Endothelial cell of umbilical vein (primary cell): Measurements from ENCODE around the gene PAAF1. TPM values are rescaled to one million over a fixed set of nuclear protein-coding genes. Genes with fewer than 3 reads are reported as not detected.

Experiments
- BruUV-seq: library from RNA; stranded (reverse); fragments of 400-500 nt; replicated peaks from 2 replicates; lab custom pipeline; 2021; lab: Mats Ljungman, UMichigan
- CTCF ChIA-PET: fragments of 300-600, 350-600 bp; sonication (Branson Sonifier 250); formaldehyde crosslinking; loops from one replicate; lab custom pipeline; 2021; ENCODE audit warnings: antibody characterized with exemption, inconsistent platforms; lab: Charles Lee
- POLR2A ChIA-PET: fragments of 300-600, 350-600 bp; sonication (Branson Sonifier 250); formaldehyde crosslinking; loops from one replicate; lab custom pipeline; 2021; ENCODE audit warnings: antibody characterized with exemption, inconsistent platforms; lab: Charles Lee
- DNase-seq: peaks from one replicate; pipeline ENCODE4 v3.0.0-alpha.2; 2011; ENCODE audit warnings: low read depth, low spot score
- FAIRE-seq: peaks from 2 replicates; lab custom pipeline; 2011; peaks lifted over from hg19 to GRCh38; lab: Jason Lieb, UNC
- H2AFZ ChIP-seq: 2 replicates; pipeline ENCODE4 v1.6.0; 2012; ENCODE audit warnings: low read depth, low read length, control low read depth, inconsistent platforms
- H3K27ac ChIP-seq: 2 replicates; pipeline ENCODE4 v1.5.1; 2011; ENCODE audit warnings: low read depth, mild to moderate bottlenecking, control low read depth, low read length, moderate library complexity; ENCODE audit not compliant: insufficient read depth
- H3K27me3 ChIP-seq, 2 experiments: 2 replicates each; pipeline versions ENCODE4 v1.6.0 to v1.6.1; 2011; ENCODE audit warnings: low read length in 2 of 2, mixed read lengths in 1 of 2; ENCODE audit not compliant: control insufficient read depth in 2 of 2, insufficient read depth in 2 of 2
- H3K36me3 ChIP-seq, 2 experiments: 2 replicates in 1 of 2; 3 replicates in 1 of 2; pipeline ENCODE4 v1.5.1; 2011; ENCODE audit warnings: low read length in 2 of 2, mild to moderate bottlenecking in 1 of 2, moderate library complexity in 1 of 2; ENCODE audit not compliant: control insufficient read depth in 2 of 2, insufficient read depth in 2 of 2; ENCODE audit errors: extremely low read depth in 1 of 2
- H3K4me1 ChIP-seq: 3 replicates; pipeline ENCODE4 v1.5.1; 2011; ENCODE audit warnings: mild to moderate bottlenecking, low read length; ENCODE audit not compliant: control insufficient read depth, insufficient read depth; ENCODE audit errors: extremely low read depth
- H3K4me2 ChIP-seq: 2 replicates; pipeline ENCODE4 v1.6.1; 2011; ENCODE audit warnings: low read length, control low read depth, mixed read lengths; ENCODE audit not compliant: insufficient read depth
- H3K4me3 ChIP-seq, 3 experiments: fragments of 200-600 bp in 1 of 3; sonication (generic), shearing (Covaris generic) in 1 of 3; replicated peaks in 1 of 3; 2 replicates each; pipeline ENCODE4 v1.5.1; 2011 to 2016; ENCODE audit warnings: control low read depth in 3 of 3, low read length in 3 of 3, mild to moderate bottlenecking in 2 of 3, inconsistent platforms in 1 of 3, low read depth in 1 of 3, moderate library complexity in 1 of 3; ENCODE audit not compliant: insufficient read depth in 1 of 3
- H3K79me2 ChIP-seq: 2 replicates; pipeline ENCODE4 v1.6.0; 2012; ENCODE audit warnings: low read length, inconsistent platforms; ENCODE audit not compliant: control insufficient read depth, insufficient read depth
- H3K9ac ChIP-seq: replicated peaks from 2 replicates; pipeline ENCODE3; 2011; ENCODE audit warnings: low read length, control low read depth; ENCODE audit not compliant: insufficient read depth; ENCODE audit errors: extremely low read depth
- H3K9me1 ChIP-seq: replicated peaks from 3 replicates; pipeline ENCODE4 v1.6.0; 2011; ENCODE audit warnings: mild to moderate bottlenecking, low read length; ENCODE audit not compliant: control insufficient read depth, insufficient read depth; ENCODE audit errors: extremely low read depth
- H3K9me3 ChIP-seq: replicated peaks from 2 replicates; pipeline ENCODE4 v1.5.1; 2012; ENCODE audit warnings: low read length, inconsistent platforms; ENCODE audit not compliant: control insufficient read depth, insufficient read depth
- H4K20me1 ChIP-seq: replicated peaks from 2 replicates; pipeline ENCODE3; 2011; ENCODE audit warnings: mild to moderate bottlenecking, low read length; ENCODE audit not compliant: control insufficient read depth, insufficient read depth; ENCODE audit errors: extremely low read depth
- CTCF ChIP-seq, 2 donors: IDR thresholded peaks; 1 replicate in 1 of 2; 2 replicates in 1 of 2; pipeline ENCODE4 v1.5.1; 2011; ENCODE audit warnings: low read length in 2 of 2, mild to moderate bottlenecking in 2 of 2, moderate library complexity in 2 of 2, control low read depth in 1 of 2, inconsistent platforms in 1 of 2, low read depth in 1 of 2; ENCODE audit not compliant: insufficient read depth in 1 of 2; ENCODE audit errors: extremely low read depth in 1 of 2
- EZH2 ChIP-seq: IDR thresholded peaks from 2 replicates; pipeline ENCODE4 v1.6.1; 2012; ENCODE audit warnings: borderline replicate concordance, low read depth, mild to moderate bottlenecking, moderate library complexity, low read length, inconsistent platforms; ENCODE audit not compliant: severe bottlenecking
- FOS ChIP-seq: IDR thresholded peaks from 2 replicates; pipeline ENCODE4 v1.6.1; 2011; ENCODE audit warnings: mild to moderate bottlenecking, low read length, moderate library complexity, borderline replicate concordance; ENCODE audit not compliant: insufficient read depth
- GATA2 ChIP-seq: IDR thresholded peaks from 2 replicates; pipeline ENCODE4 v1.7.0; 2011; ENCODE audit warnings: low read depth, mild to moderate bottlenecking, moderate library complexity, mixed read lengths, low read length; ENCODE audit not compliant: insufficient read length, insufficient read depth
- JUN ChIP-seq: IDR thresholded peaks from 2 replicates; pipeline ENCODE4 v1.6.1; 2011; ENCODE audit warnings: borderline replicate concordance, low read depth; ENCODE audit not compliant: insufficient read length, insufficient read depth
- MYC ChIP-seq: IDR thresholded peaks from one replicate; pipeline ENCODE4 v1.6.1; 2011; ENCODE audit warnings: mild to moderate bottlenecking, low read depth, low read length
- POLR2A ChIP-seq: IDR thresholded peaks from 2 replicates; pipeline ENCODE4 v1.6.1; 2012; ENCODE audit warnings: low read depth, mild to moderate bottlenecking, control low read depth, low read length
- POLR2AphosphoS5 ChIP-seq: IDR thresholded peaks from 2 replicates; pipeline ENCODE4 v1.6.1; 2012; ENCODE audit warnings: low read depth, mild to moderate bottlenecking, control low read depth, low read length, moderate library complexity; ENCODE audit not compliant: insufficient read depth
- dilution Hi-C: fragments of 300-500 bp; cut with MboI; formaldehyde crosslinking; loops from one replicate; pipeline ENCODE4 v1.15.0; 2019; ENCODE audit warnings: low sequenced_read_pairs; ENCODE audit not compliant: extremely low pct_ligation_motif_present
- intact Hi-C: fragments of 100-400 bp; cut with micrococcal nuclease; formaldehyde crosslinking; loops from one replicate; pipeline ENCODE4 v1.10.0; 2022
- polyA plus RNA-seq, 4 experiments: library from polyadenylated mRNA; depleted of rRNA in 3 of 4; stranded (reverse) in 3 of 4; unstranded in 1 of 4; fragments of >200 nt; gene quantifications; 2 replicates each; pipeline versions ENCODE4 v1.2.1 to v1.2.3, GENCODE V29; 2011 to 2012; ENCODE audit warnings: missing spikeins in 1 of 4
- total RNA-seq: library from RNA; stranded (reverse); gene quantifications from 2 replicates; pipeline ENCODE4 v1.2.3, GENCODE V29; 2021
- TF ChIP-seq, protein P1 (sequence below): IDR thresholded peaks from 2 replicates; pipeline ENCODE4 v1.6.1; 2011; ENCODE audit not compliant: insufficient read depth, insufficient read length

The PAAF1 gene
- total and polyA plus RNA-seq, 2 donors (not counting 3 experiments of a cell fraction or from before 2014, with no cell fraction given), result 9.8 to 16.1 TPM

DNA sequence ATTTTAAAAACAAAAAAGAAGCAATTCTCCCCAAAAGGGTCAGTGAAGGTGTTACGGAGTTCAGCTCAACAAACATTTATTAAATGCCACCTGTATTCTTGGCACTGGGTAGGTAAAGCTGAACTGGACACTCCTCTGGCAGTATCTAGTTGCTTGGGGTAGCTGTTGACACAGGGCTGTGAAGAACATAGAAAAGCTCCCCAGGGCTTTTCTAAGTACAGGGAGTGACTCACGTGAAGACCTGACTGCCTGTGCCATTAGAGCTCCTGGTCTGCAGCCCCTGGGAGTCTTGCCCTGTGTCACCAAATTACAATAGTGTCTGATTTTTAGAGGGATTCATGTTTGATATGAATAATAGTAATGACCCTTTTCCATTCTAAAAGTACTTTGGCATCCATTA, 43.7 kb upstream of the PAAF1 start:
- no peaks in the 10 kb centered on the region for H3K27me3 ChIP-seq
- no peak overlapping the region for H3K4me2 ChIP-seq
- no peak overlapping the region for H3K9ac ChIP-seq
- DNase-seq (no peak), FAIRE-seq (no peak)
- no TSS peak for BruUV-seq
- intact Hi-C loops, result no loop called here
- H3K9me3 ChIP-seq, result no peaks in the 10 kb centered on the region
- no peaks in the 10 kb centered on the region for H3K79me2 ChIP-seq
- no peaks in the 10 kb centered on the region for H4K20me1 ChIP-seq
- no peak overlapping the region for H3K27ac ChIP-seq
- H3K4me1 ChIP-seq, result no peaks in the 10 kb centered on the region
- dilution Hi-C loops, result no loop called here
- no peak overlapping the region for H2AFZ ChIP-seq
- H3K9me1 ChIP-seq, result no peaks in the 10 kb centered on the region
- no peak overlapping the region for H3K4me3 ChIP-seq
- TF ChIP-seq CTCF (IDR thresholded peaks at IDR 0.05; ENCODE audit: extremely low read depth in 1 of 2, insufficient read depth in 1 of 2, low read depth in 1 of 2, low read length in 2 of 2) (no peak), POLR2AphosphoS5 (no peak), EZH2 (no peak), FOS (no peak), POLR2A (no peak), MYC (no peak), GATA2 (no peak), JUN (no peak)
- TF ChIP-seq, protein P1, sequence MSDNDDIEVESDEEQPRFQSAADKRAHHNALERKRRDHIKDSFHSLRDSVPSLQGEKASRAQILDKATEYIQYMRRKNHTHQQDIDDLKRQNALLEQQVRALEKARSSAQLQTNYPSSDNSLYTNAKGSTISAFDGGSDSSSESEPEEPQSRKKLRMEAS, result no peak
- peaks cover 0 to 2% of the 10 kb centered on the region in 2 experiments for H3K36me3 ChIP-seq
- ChIA-PET POLR2A (no interaction called here), CTCF (interaction anchor here (1.3 kb wide), 2 partner anchors 9 to 21 kb away, joined by 3 read pairs; no protein-coding TSS in a partner anchor)
